Lower leg skin (tissue), 3 donors: ENCODE data around the gene LMOD1.

Experiments
- CTCF ChIP-seq, 3 donors: fragments of 450-650 bp; IDR thresholded peaks; one replicate each; pipeline ENCODE4 v1.5.1; 2016; ENCODE audit warnings: antibody characterized with exemption in 3 of 3, mild to moderate bottlenecking in 3 of 3, moderate library complexity in 2 of 3
- POLR2A ChIP-seq, 2 donors: fragments of 450-650 bp; IDR thresholded peaks; one replicate each; pipeline ENCODE4 v1.6.1; 2016 to 2017; ENCODE audit warnings: antibody characterized with exemption in 2 of 2, mild to moderate bottlenecking in 1 of 2, moderate library complexity in 1 of 2

GRCh38 chr1:201983380-201983805 lies 37.0 kb upstream of the LMOD1 start:
- TF ChIP-seq CTCF (IDR thresholded peaks at IDR 0.05) (no peak), POLR2A (IDR thresholded peaks at IDR 0.05) (no peak)
